Activated T-cell treated with anti-CD3 and anti-CD28 coated beads, Interleukin-2, amount 50 U/mL, for 24 hours (primary cell): ENCODE data around the gene PPID.
A peak's percentile ranks its signal among the peaks of the same experiment; 100 is the strongest.
"Not testable (repeated sequence)": the region's sequence is repeated elsewhere in the genome, so short reads cannot be mapped to it uniquely, and the experiment has no call there.

ENCODE experiments used
- DNase-seq: peaks from one replicate; pipeline ENCODE4 v3.0.0-alpha.2; 2020
- H3K27ac Mint-ChIP-seq: 2 replicates; pipeline ENCODE4 v1.8.0; 2020; ENCODE audit warnings: mild to moderate bottlenecking, mixed read lengths
- H3K27me3 Mint-ChIP-seq: 2 replicates; pipeline ENCODE4 v1.8.0; 2020; ENCODE audit warnings: mixed read lengths
- H3K36me3 Mint-ChIP-seq: 2 replicates; pipeline ENCODE4 v1.8.0; 2020; ENCODE audit warnings: low read depth, mixed read lengths
- H3K4me1 Mint-ChIP-seq: 2 replicates; pipeline ENCODE4 v1.8.0; 2020; ENCODE audit warnings: low read depth, mixed read lengths
- H3K4me3 Mint-ChIP-seq: 2 replicates; pipeline ENCODE4 v1.8.0; 2020; ENCODE audit warnings: mild to moderate bottlenecking, moderate library complexity, mixed read lengths
- H3K9me3 Mint-ChIP-seq: 2 replicates; pipeline ENCODE4 v1.8.0; 2020; ENCODE audit warnings: mixed read lengths

PPID gene

DNA sequence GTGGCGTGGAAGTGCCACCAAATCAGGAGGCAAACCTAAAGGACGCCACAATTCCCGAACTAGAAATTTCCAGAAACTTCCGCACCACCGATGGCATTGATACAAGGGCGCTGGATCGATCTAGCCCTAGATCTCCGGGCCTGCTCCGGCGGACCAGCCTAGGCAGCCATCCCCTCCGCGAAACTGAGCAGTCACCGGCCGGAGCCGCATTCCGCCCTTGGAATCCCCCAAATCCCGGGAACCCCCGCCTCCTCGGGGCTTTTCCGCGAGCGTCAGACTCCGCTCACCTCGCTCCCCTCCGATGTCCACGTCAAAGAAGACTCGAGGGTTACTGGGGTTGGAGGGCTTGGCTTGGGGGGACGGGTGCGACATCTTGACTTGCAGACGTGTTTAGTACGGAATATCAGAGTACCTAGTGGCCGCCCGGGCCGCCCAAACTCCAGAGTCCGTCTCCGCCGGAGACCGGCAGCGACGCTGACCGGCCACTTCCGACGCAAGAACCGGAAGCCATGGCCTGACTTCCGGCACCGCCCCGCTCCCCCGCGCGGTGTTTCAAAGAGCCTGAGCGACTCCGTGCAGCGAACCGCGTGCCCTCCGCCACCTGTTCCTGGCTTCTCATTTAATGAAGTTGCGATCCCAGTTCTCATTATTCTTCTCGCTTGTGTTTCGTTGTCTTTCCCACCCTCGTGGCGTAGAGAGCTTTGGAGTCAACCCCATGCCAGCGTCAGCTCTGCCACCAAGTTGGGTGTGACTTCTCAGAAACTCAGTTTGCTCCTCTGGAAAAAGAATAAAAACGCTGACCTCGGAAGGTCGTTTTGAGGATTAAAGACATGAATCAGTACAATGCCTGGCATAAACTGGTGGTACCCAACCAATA, at the start of gene PPID:
TSS of gene PPID (minus strand) at position 480 of the 877 bp plus-strand sequence. CDS start at position 372, 108 bp downstream.
- peaks cover 59% of the 10 kb centered on the region for H3K4me1 Mint-ChIP-seq
- H3K27me3 Mint-ChIP-seq, result peaks cover 5% of the 10 kb centered on the region
- peak; percentile 92 for DNase-seq
- peak within 1 kb of the TSS; percentile 96 for H3K4me3 Mint-ChIP-seq
- no peaks in the 10 kb centered on the region for H3K9me3 Mint-ChIP-seq
- peak within 1 kb of the TSS; percentile 100 for H3K27ac Mint-ChIP-seq
- peaks cover 54% of the 10 kb centered on the region for H3K36me3 Mint-ChIP-seq

DNA sequence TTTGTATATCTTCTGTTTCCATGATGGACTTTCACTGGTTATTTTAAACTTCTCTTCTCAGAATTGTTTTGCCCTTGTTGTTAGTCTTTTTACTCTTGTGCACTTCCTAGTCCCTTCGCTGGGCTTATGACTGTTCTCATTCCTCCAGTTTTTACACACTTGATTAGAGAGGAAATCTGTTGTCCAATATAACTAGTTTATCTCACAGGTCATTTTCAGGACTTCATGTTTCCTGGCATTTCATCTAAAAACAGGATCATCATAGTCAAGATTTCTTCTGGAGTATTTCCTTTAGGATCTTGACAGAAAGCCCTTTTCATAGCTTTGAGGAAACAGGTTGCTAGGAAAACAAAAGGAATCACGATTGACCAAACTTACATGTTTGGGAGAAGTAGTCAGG, 48.6 kb upstream of the PPID start:
- H3K4me1 Mint-ChIP-seq, result peaks cover 66% of the 10 kb centered on the region
- peaks cover 6% of the 10 kb centered on the region for H3K36me3 Mint-ChIP-seq
- H3K27ac Mint-ChIP-seq, result no peak overlapping the region
- no peak for DNase-seq
- H3K27me3 Mint-ChIP-seq, result no peaks in the 10 kb centered on the region
- no peaks in the 10 kb centered on the region for H3K9me3 Mint-ChIP-seq
- no peak overlapping the region for H3K4me3 Mint-ChIP-seq

DNA sequence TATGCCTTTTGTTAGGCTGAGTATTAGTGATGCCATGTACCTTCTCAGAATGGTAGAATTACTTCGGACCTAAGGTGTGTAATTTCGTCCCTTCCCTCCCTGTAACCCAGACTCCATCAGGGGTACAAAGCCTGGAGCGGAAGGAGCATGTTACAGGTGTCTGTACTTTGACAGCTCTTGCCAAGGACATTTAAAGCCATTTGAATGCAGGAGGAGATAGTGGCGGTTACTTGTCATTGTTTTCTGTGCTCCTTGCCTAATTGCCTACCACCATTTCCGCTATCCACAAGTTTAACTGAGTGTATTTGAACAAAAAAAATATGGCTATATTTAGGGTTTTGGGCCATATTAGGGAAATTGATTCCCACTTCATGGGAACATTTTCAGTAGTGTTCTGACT, 47.5 kb upstream of the PPID start:
- Mint-ChIP-seq H3K36me3 (peaks cover 6% of the 10 kb centered on the region), H3K4me1 (peaks cover 63% of the 10 kb centered on the region), H3K9me3 (no peaks in the 10 kb centered on the region), H3K27me3 (no peaks in the 10 kb centered on the region), H3K27ac (peak overlapping the region; percentile 18), H3K4me3 (peak overlapping the region; percentile 99)
- no peak for DNase-seq

DNA sequence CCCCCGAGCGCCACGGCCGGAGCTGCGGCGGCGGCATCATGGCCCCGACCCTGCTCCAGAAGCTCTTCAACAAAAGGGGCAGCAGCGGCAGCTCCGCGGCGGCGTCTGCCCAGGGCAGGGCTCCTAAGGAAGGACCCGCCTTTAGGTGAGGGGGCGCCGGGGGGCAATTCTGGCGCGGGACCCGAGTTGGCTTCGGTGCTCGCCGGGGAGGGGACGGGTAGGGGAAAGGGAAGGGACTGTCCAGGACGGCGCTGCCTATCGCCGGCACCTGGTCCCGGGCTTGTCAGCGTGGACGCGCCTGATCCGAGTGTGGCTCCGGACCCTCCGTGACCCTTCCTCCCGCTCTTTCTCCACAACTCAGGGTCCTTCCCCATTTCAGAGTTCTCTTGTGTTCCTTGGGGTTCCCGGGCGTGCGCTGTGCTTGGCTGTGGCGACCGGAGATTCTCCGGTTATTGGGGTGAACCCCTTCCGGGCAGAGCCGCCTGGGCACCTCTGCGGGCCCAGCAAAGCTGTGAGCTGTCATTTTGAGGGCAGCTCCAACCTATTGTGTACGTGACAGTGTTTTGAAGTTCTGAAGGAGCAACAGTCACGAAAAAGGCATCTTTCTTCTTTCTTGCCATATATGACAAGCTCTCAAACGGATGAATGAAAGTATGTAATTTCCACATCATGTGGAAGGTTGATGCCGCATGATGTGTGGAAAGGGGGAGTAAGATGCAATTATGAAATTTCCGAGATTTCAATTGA, 46.2 kb upstream of the PPID start:
- no peaks in the 10 kb centered on the region for H3K27me3 Mint-ChIP-seq
- H3K36me3 Mint-ChIP-seq, result peaks cover 6% of the 10 kb centered on the region
- peak overlapping the region; percentile 99 for H3K4me3 Mint-ChIP-seq
- H3K4me1 Mint-ChIP-seq, result peaks cover 54% of the 10 kb centered on the region
- H3K27ac Mint-ChIP-seq, result peak overlapping the region; percentile 96
- H3K9me3 Mint-ChIP-seq, result no peaks in the 10 kb centered on the region
- peak; percentile 73 for DNase-seq

DNA sequence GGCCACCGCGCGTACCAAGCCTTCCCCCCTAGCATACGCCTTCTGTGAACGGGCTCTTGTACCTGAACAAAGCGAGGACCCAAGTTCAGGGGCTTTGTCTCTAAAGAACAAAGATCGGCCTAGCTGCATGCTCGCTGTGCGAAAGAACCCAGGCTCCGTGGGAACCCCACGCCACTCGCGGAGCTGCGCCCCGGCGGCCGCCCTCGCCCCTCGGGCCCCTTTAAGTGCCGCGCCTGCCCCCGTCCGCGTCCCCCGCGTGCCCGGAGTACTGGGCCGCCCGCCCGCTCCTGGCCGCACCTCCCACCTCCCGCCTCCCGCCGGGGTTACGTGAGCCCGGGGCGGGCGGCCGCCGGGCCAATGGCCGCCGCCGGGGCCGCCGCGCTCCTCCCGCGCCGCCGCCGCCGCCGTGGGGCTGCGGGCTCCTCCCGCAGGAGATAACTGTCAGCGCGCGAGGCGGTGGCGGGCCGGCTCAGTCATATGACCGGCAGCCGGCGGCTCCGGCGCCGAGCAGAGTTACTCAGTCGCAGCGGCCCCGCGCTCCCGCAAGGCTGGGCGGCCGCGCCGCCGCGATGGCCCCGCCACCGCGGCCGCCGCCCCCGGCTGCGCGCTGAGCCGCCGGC, 45.5 kb upstream of the PPID start, which contains the start of gene FNIP2:
TSS of gene FNIP2 (plus strand) at position 472 of the 620 bp plus-strand sequence. CDS start 187 bp downstream, outside the sequence.
- H3K4me3 Mint-ChIP-seq, result peak within 1 kb of the TSS; percentile 99
- peak within 1 kb of the TSS; percentile 96 for H3K27ac Mint-ChIP-seq
- H3K4me1 Mint-ChIP-seq, result peaks cover 54% of the 10 kb centered on the region
- no peaks in the 10 kb centered on the region for H3K9me3 Mint-ChIP-seq
- DNase-seq, result peak; percentile 80
- H3K27me3 Mint-ChIP-seq, result no peaks in the 10 kb centered on the region
- H3K36me3 Mint-ChIP-seq, result peaks cover 6% of the 10 kb centered on the region

DNA sequence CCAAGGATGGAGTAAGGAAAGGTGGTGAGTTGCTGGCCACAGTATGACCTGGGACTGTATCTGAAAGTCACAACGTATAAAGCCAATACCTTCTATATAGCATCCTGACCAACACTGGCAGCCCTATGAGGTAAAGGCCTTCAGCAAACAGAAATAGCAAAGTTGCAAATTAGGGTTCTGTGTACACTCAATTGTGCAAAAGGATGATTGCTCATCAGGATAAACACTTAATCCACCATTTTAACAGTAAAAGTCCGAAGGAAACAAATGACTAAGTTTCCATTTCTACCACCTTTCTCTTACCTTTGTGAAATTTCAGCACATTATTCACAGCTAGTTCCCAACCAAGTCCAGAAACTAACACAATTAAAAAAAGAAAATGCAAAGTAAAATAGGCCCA, 44.3 kb upstream of the PPID start:
- Mint-ChIP-seq H3K36me3 (peaks cover 6% of the 10 kb centered on the region), H3K27ac (peak overlapping the region; percentile 89), H3K9me3 (no peaks in the 10 kb centered on the region), H3K27me3 (no peaks in the 10 kb centered on the region), H3K4me3 (peak overlapping the region; percentile 76), H3K4me1 (peaks cover 44% of the 10 kb centered on the region)
- no peak for DNase-seq

DNA sequence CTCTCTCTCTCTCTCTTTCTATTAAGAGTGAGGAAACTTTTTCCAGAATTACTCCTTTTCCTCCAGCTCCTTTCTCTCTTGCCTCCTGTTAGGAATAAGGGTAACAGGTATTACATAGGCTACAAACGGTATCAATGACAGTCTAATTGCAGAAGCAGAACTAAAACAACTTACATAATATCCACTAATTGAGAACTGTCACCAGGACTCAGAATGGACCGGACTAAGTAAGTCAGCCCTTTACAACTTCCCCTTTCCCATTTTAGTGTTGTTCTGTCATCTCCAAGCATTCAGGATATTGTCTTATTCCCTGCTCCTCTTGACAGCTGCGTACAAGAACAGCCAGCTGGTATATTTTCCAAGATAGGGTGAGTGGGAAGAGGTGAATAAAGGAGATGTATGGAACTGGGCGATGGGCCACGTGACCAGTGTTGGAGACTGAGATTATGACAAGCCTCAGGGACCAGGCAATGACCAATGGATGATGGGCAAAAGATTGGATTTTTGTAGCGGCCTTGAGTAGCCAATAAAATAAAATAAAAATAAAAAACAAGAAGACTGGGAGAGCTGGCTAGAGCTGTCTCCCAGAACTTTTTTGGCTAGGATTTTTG, 43.3 kb upstream of the PPID start:
- Mint-ChIP-seq H3K4me1 (peaks cover 38% of the 10 kb centered on the region), H3K36me3 (peaks cover 6% of the 10 kb centered on the region), H3K27ac (no peak overlapping the region), H3K27me3 (no peaks in the 10 kb centered on the region), H3K4me3 (no peak overlapping the region), H3K9me3 (no peaks in the 10 kb centered on the region)
- DNase-seq, result no peak

DNA sequence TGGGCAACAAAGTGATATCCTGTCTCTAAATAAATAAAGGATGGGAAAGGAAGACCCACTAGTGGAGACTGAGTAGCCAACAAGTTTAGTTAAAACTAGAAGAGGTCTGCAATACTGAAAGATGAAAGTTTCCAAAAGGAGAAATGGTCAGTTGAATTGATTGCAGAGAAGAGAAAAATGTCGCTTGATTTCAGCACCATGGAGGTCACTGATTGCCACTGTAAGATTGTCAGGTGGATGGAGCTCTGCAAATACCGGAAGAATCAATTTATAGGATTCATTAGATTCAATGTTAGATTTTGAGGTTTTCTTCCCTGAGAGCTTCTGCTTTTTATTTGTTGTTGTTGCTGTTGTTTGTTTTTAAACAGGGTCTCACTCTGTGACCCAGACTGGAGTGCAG, 40.3 kb upstream of the PPID start:
- H3K36me3 Mint-ChIP-seq, result no peaks in the 10 kb centered on the region
- no peak for DNase-seq
- H3K27ac Mint-ChIP-seq, result no peak overlapping the region
- peaks cover 9% of the 10 kb centered on the region for H3K27me3 Mint-ChIP-seq
- H3K4me1 Mint-ChIP-seq, result peaks cover 18% of the 10 kb centered on the region
- H3K4me3 Mint-ChIP-seq, result no peak overlapping the region
- H3K9me3 Mint-ChIP-seq, result no peaks in the 10 kb centered on the region

DNA sequence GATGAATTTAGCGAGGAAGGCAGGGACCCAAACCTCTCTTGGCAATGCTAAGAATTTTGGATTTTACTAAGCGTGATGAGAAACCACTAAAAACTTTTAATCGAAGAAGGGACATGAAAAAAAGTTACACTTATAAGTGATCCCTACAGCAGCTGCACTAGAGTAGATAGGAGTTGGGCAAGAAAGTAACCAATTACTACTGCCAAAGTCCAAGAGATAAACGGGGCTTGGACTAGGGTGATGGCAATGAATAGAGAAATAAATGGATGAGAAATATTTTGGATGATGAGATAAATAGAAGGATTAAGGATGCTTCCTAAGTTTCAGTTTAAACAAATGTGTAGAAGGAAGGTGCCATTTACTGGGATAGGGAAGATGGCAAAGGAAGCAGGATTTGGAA, 39.4 kb upstream of the PPID start:
- Mint-ChIP-seq H3K4me3 (no peak overlapping the region), H3K27me3 (peaks cover 14% of the 10 kb centered on the region), H3K9me3 (no peaks in the 10 kb centered on the region), H3K4me1 (peaks cover 9% of the 10 kb centered on the region), H3K36me3 (no peaks in the 10 kb centered on the region), H3K27ac (no peak overlapping the region)
- DNase-seq, result no peak

DNA sequence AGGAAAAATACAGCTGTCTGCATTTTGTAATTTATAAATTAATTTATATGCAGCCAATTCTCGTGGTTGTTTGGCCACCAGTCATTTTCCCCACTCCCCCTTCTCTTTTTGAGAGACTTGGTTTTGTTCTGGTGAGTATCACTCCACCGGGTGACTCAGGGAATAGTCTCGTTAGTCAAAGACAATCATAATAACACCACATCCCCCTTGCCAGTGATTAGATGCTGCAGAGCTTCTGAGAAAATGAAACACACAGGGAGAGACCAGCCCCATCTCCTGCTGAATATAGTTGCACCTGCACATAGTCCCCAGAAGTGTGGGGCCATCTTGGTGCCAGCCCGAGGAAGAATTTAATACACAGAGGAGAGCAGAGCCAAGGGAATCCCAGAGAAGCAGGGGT, 37.7 kb upstream of the PPID start:
- Mint-ChIP-seq H3K36me3 (no peaks in the 10 kb centered on the region), H3K27ac (no peak overlapping the region), H3K4me1 (peaks cover 2% of the 10 kb centered on the region), H3K27me3 (peaks cover 25% of the 10 kb centered on the region), H3K9me3 (peaks cover 3% of the 10 kb centered on the region), H3K4me3 (no peak overlapping the region)
- no peak for DNase-seq

DNA sequence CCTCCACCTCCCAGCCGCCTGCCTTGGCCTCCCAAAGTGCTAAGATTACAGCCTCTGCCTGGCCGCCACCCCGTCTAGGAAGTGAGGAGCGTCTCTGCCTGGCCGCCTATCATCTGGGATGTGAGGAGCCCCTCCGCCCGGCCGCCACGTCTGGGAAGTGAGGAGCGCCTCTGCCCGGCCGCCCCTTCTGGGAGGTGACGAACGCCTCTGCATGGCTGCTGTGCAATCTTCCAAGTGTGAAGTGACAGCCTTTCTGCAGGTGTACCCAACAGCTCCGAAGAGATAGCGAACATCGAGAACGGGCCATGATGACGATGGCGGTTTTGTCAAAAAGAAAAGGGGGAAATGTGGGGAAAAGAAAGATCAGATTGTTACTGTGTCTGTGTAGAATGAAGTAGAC, 36.3 kb upstream of the PPID start:
- not testable (repeated sequence) for H3K9me3 Mint-ChIP-seq, H3K4me1 Mint-ChIP-seq, H3K36me3 Mint-ChIP-seq, H3K4me3 Mint-ChIP-seq, DNase-seq, H3K27ac Mint-ChIP-seq
- H3K27me3 Mint-ChIP-seq, result peaks cover 25% of the 10 kb centered on the region

DNA sequence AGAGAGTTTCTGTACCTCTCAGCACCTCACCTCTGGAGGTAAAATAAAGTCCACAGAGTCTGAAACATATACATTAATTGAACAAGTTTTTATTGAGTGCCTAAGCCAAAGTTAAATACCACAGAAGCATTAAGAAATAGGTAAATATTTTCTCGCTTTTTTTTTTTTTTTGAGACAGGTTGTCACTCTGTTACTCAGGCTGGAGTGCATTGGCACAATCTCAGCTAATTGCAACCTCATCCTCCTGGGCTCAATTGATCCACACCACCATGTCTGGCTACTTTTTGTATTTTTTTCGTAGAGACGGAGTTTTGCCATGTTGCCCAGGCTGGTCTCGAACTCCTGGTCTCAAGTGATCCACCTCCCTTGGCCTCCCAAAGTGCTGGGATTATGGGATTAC, 35.5 kb upstream of the PPID start:
- H3K27me3 Mint-ChIP-seq, result peaks cover 25% of the 10 kb centered on the region
- H3K9me3 Mint-ChIP-seq, result peaks cover 3% of the 10 kb centered on the region
- no peak overlapping the region for H3K4me3 Mint-ChIP-seq
- no peaks in the 10 kb centered on the region for H3K36me3 Mint-ChIP-seq
- H3K27ac Mint-ChIP-seq, result no peak overlapping the region
- H3K4me1 Mint-ChIP-seq, result peaks cover 2% of the 10 kb centered on the region
- DNase-seq, result no peak

DNA sequence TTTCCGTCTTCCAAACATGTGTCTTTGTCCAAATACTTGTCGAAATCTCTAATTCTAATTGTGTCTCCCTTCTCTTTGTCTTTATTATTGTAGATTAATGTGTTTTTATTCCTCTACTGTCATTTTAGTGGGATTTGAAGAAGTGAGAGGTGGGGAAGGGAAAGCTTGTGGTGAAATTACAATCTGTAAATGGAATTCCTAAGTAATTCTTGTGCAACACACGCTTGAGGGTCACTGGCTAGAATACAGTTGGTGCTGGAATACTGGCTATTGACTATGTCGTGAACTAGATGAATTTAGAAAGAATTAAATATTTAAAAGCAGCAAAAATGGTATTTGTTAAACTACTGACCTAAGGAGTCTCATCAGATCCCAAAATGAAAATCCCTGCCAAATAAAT, 34.9 kb upstream of the PPID start:
- peaks cover 2% of the 10 kb centered on the region for H3K4me1 Mint-ChIP-seq

DNA sequence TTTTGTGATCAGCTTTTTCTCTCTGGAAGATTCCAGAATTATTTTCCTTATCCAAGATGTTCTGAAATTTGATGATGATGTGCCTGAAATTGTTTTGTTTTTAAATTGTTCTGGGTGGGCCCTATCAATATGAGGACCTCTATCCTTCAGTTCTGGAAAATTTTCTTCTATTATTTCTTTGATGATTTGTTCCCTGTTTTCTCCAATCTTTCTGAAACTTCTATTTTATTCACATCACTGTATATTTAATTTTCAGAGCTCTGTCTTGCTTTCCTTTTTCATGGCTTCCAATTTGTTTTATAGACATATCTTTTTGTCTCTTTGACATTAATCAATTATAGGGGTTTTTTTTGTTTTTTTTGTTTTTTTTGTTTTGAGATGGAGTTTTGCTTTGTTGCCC, 33.4 kb upstream of the PPID start:
- no peak for DNase-seq
- H3K27me3 Mint-ChIP-seq, result peaks cover 25% of the 10 kb centered on the region
- H3K9me3 Mint-ChIP-seq, result peaks cover 3% of the 10 kb centered on the region
- no peak overlapping the region for H3K4me3 Mint-ChIP-seq
- H3K36me3 Mint-ChIP-seq, result no peaks in the 10 kb centered on the region
- no peak overlapping the region for H3K27ac Mint-ChIP-seq
- H3K4me1 Mint-ChIP-seq, result peaks cover 2% of the 10 kb centered on the region

More for the DNA sequence above, 34.9 kb upstream of the PPID start:
- Mint-ChIP-seq H3K27ac (no peak overlapping the region), H3K9me3 (peaks cover 3% of the 10 kb centered on the region), H3K27me3 (peaks cover 25% of the 10 kb centered on the region), H3K36me3 (no peaks in the 10 kb centered on the region), H3K4me3 (no peak overlapping the region)
- DNase-seq, result no peak
